Breast epithelium (tissue), 3 donors: ENCODE measurements around the gene CTNNA1.

Experiments
- CTCF ChIP-seq, 3 donors: fragments of 450-650 bp; IDR thresholded peaks; one replicate each; pipeline ENCODE4 v1.5.1; 2016 to 2017; ENCODE audit warnings: antibody characterized with exemption in 3 of 3, mild to moderate bottlenecking in 3 of 3, moderate library complexity in 3 of 3
- POLR2A ChIP-seq: fragments of 450-650 bp; IDR thresholded peaks from one replicate; pipeline ENCODE4 v1.6.1; 2016; ENCODE audit warnings: antibody characterized with exemption, mild to moderate bottlenecking, moderate library complexity

- no peak for TF ChIP-seq CTCF (IDR thresholded peaks at IDR 0.05)
- TF ChIP-seq POLR2A: no peak
Observed at GRCh38 chr5:138909734-138910133, 156.5 kb downstream of the CTNNA1 start.
